H1 (cell line): Measurements from ENCODE around the gene RNF4. TPM values are rescaled to one million over a fixed set of nuclear protein-coding genes. Genes with fewer than 3 reads are reported as not detected.

Experiments used
- CTCF ChIP-seq, 3 experiments: IDR thresholded peaks; 1 replicate in 2 of 3; 2 replicates in 1 of 3; pipeline versions ENCODE4 v1.5.1 to v1.6.1; 2011; ENCODE audit warnings: low read length in 3 of 3, mild to moderate bottlenecking in 3 of 3, inconsistent platforms in 2 of 3, low read depth in 1 of 3, moderate library complexity in 1 of 3; ENCODE audit not compliant: insufficient read depth in 1 of 3; ENCODE audit errors: control extremely low read depth in 1 of 3
- EZH2 ChIP-seq: fragments of 200-600 bp; sonication (generic); IDR thresholded peaks from 2 replicates; pipeline ENCODE4 v1.7.1; 2012; ENCODE audit warnings: low read depth, mild to moderate bottlenecking, moderate library complexity, low read length, inconsistent platforms; ENCODE audit not compliant: severe bottlenecking
- FOSL1 ChIP-seq: IDR thresholded peaks from 2 replicates; pipeline ENCODE4 v1.6.1; 2011; ENCODE audit warnings: mild to moderate bottlenecking, low read depth, low read length, moderate library complexity; ENCODE audit not compliant: insufficient read depth
- POLR2AphosphoS5 ChIP-seq: IDR thresholded peaks from 2 replicates; pipeline ENCODE4 v1.6.1; 2011; ENCODE audit warnings: low read depth, low read length
- RAD21 ChIP-seq, 2 experiments: IDR thresholded peaks in 1 of 2; conservative IDR thresholded peaks in 1 of 2; 2 replicates each; pipeline ENCODE4 v1.6.1; 2011; ENCODE audit warnings: low read depth in 2 of 2, low read length in 2 of 2, improper control_type of control experiment in 1 of 2, inconsistent platforms in 1 of 2, mild to moderate bottlenecking in 1 of 2, moderate library complexity in 1 of 2
- polyA plus RNA-seq, 7 experiments: library from polyadenylated mRNA; depleted of rRNA in 3 of 7; stranded (reverse) in 5 of 7; unstranded in 2 of 7; fragments of >200 nt in 5 of 7; fragments of 200-250 nt in 2 of 7; gene quantifications; 1 replicate in 5 of 7; 2 replicates in 1 of 7; 4 replicates in 1 of 7; pipeline versions ENCODE4 v1.2.1 to v1.2.3, GENCODE V29; 2011 to 2013; ENCODE audit warnings: missing spikeins in 2 of 7, mixed read lengths in 2 of 7
- total RNA-seq: library from RNA; stranded (reverse); fragmentation: NEBNext Ultra II Directional; extraction: Animal tissue kit (Norgen Biotek cat#: 25700); gene quantifications from 2 replicates; pipeline ENCODE4 v1.2.1, GENCODE V29; 2021

Gene RNF4
- total and polyA plus RNA-seq, 2 of the 8 experiments (the other 6 are each of a cell fraction or from before 2014, with no cell fraction given), result 68.2 to 78.9 TPM

GRCh38 chr4:2462218-2462991, 6.5 kb upstream of the RNF4 start (continued):
- TF ChIP-seq CTCF (IDR thresholded peaks at IDR 0.05; ENCODE audit: control extremely low read depth in 1 of 3, insufficient read depth in 1 of 3, low read depth in 1 of 3, low read length in 3 of 3) (peak in 2 of 3 experiments; percentile 43 to 50; a peak in 3 of 4 replicates), FOSL1 (0 out of 2 replicates have a peak, but pooled peaks have one; percentile 16), POLR2AphosphoS5 (0 out of 2 replicates have a peak, but pooled peaks have one; percentile 34), RAD21 (IDR thresholded peaks at IDR 0.05 in 1 of 2, conservative IDR thresholded peaks at IDR 0.05 in 1 of 2; ENCODE audit: low read depth in 2 of 2, low read length in 2 of 2) (peak; percentile 10 to 38; a peak in 1 of 4 replicates), EZH2 (no peak)
